Right lung (tissue), 10 donors: ENCODE measurements around the gene VWDE. TPM values are rescaled to one million over a fixed set of nuclear protein-coding genes. Genes with fewer than 3 reads are reported as not detected.
A peak's percentile ranks its signal among the peaks of the same experiment; 100 is the strongest.
"Not testable (repeated sequence)": the region's sequence is repeated elsewhere in the genome, so short reads cannot be mapped to it uniquely, and the experiment has no call there.

Source experiments
- DNase-seq, 2 donors: peaks; one replicate each; pipeline ENCODE4 v3.0.0-alpha.2; 2013
- long read RNA-seq, 8 donors: transcript quantifications; one replicate each; lab custom pipeline, GENCODE V29; 2026
- polyA plus RNA-seq, 5 donors: library from polyadenylated mRNA; unstranded; fragments of 120-200 nt; gene quantifications; one replicate each; pipeline versions ENCODE4 v1.2.1 to v1.2.3, GENCODE V29; 2013; ENCODE audit warnings: inconsistent platforms in 1 of 5, low replicate concordance in 1 of 5; ENCODE audit not compliant: insufficient read length in 5 of 5, insufficient read depth in 1 of 5

VWDE gene
- 1 to 10 TPM; 1.0 to 5.8 (median 4.4) TPM for polyA plus RNA-seq
- long read RNA-seq, donor 1, partial matches to known transcripts = 0 of 1 reads
- long read RNA-seq, donor 1, other reads (novel, unspliced or antisense) = 0 of 1 reads
- long read RNA-seq, donor 2 = 0 reads
- long read RNA-seq, donor 3 = 0 reads
- long read RNA-seq, donor 4 = 0 reads
- long read RNA-seq, donor 5, partial matches to known transcripts = 0 of 1 reads
- long read RNA-seq, donor 5, other reads (novel, unspliced or antisense) = 0 of 1 reads
- long read RNA-seq, donor 6 = 0 reads
- long read RNA-seq, donor 7 = 0 reads
- long read RNA-seq, donor 8 = 0 reads

GRCh38 chr7:12403287-12404181 lies at the start of gene VWDE:
VWDE (minus strand) TSS chr7:12403865; CDS start chr7:12403716, 149 bp downstream.
- DNase-seq = peak; percentile 29 to 31

- not testable (repeated sequence) for DNase-seq
Measured at GRCh38 chr7:12453136-12453535, 49.5 kb upstream of the VWDE start.

GRCh38 chr7:12450615-12451014 lies 47.0 kb upstream of the VWDE start:
- no peak for DNase-seq

- DNase-seq = no peak
Measured at GRCh38 chr7:12444785-12445184, 41.1 kb upstream of the VWDE start.

DNA sequence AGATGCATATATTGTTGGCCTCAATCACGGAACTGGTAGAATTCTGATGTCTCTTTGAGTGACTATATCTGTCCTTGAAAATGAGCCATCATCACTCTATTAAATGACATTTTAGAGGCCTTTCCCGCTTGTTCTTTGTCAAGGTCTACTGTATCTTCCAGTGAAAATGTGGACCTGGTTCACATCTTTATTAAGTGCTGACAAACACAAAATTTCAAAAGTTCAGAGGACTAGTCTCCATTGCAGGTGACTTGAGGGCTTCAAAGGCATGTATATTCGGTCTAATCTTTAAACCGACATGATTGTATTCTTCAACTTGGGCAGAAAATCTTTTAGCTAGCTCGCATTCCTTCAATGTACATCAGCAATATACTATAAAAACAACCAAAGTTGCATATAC lies 36.6 kb upstream of the VWDE start:
- DNase-seq = no peak

- peak in 1 of 2 donors; percentile 11 for DNase-seq
Measured at GRCh38 chr7:12436896-12437535, 33.4 kb upstream of the VWDE start.

DNA sequence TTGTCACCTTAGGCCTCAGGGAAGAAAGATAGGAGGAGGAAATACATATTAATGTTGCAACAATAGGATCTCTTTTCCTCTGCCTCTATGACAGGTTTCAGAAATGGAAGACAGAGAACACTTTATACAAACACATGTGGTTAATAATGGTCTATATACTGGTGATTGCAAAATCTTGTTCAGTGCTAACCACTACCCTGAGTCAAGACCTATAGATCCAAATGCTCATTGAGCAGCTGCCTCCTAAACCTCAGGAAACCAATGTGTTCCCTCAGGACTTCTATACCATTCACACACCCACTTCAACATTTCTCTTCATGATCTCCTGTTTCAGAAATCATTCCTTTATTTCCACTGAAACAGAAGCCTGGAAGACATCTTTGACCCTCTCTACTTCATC lies 32.5 kb upstream of the VWDE start:
- no peak for DNase-seq

- DNase-seq = no peak
Measured at GRCh38 chr7:12434012-12434642, 30.5 kb upstream of the VWDE start.

- DNase-seq = no peak
Measured at GRCh38 chr7:12431886-12432556, 28.4 kb upstream of the VWDE start.

GRCh38 chr7:12425311-12425710 lies 21.6 kb upstream of the VWDE start:
- no peak for DNase-seq

DNA sequence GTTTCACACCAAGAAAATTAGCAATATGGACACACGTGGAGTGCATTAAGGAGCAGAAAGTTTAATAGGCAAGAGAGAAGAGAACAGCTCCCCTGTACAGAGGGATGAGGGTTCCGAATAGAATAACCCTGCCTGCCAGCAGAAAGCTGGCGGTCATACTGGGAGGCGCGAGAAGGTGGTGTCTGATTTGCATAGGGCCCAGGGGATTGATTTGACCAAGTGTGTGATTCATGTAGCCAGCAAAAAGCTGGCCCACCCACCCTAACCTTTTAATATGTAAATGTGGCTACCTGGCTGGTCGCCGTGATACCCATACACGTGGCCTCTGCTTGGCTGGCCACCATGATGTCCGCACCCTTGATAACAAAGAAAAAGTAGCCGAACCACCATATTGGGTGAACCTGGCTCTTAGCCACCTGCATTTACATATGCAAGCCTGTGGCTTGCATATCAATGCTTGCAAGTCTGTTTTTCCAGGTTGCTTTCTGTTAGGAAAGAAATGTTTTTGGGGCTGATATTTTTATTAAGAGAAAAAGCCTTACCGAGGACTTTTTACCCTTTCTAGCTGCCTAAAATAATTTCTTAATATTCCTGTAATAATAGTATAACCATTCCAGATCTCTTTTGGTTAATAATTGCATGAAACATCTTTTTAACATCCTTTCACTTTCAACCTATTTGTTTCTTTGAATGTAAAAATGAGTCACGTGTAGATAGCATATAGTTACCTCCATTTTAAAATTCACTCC lies 20.5 kb upstream of the VWDE start:
- no peak for DNase-seq

DNA sequence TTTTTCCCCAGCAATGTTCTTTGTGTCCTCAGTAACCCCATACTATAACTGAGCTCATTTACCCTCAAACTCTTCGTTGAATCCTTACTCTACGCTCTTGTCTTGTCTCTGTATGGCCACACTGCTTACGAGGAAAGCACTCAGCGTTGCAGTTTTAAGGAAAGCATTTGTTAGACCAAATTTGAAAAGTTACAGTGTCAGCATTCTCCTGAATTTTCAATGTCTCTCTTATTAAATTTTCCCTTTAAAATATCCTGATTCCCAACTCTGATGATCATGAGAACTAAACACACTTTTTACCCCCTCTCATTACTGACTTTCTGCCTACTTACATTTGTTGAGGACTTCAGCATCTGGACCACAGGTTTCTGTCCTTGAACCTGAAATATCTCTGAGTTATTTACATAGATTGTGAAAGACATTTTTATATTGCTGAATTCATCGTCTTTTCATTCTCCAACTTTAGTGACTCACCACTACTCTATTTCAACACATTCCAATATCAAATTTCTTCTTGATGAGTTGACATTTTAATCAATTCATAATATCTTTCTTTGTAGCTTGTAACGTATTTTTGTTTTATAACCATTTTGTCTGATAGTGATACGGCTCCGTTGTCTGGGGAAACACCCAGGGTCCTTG lies 19.8 kb upstream of the VWDE start:
- DNase-seq = no peak

GRCh38 chr7:12422554-12423320 lies 19.1 kb upstream of the VWDE start:
- no peak for DNase-seq

- no peak for DNase-seq
Measured at GRCh38 chr7:12418452-12418851, 14.8 kb upstream of the VWDE start.

DNA sequence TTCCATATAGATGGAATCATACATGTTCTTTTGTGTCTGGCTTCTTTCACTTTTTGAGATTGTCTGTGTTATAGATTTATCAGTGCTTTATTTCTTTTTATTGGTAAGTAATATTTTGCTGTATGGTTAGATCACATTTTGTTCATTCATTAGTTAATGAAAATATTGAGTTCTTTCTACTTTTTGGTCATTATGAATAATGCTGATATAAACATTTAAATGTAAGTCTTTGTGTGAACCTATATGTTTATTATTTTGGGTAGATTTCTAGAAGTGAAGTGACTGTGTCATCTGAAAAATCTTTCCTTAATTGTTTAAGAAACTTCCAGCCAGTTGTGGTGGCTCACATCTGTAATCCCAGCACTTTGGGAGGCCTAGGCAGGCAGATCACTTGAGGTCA lies 11.4 kb upstream of the VWDE start:
- no peak for DNase-seq

- no peak for DNase-seq
Measured at GRCh38 chr7:12412407-12412806, 8.7 kb upstream of the VWDE start.

GRCh38 chr7:12410523-12410922 lies 6.9 kb upstream of the VWDE start:
- DNase-seq = no peak

DNA sequence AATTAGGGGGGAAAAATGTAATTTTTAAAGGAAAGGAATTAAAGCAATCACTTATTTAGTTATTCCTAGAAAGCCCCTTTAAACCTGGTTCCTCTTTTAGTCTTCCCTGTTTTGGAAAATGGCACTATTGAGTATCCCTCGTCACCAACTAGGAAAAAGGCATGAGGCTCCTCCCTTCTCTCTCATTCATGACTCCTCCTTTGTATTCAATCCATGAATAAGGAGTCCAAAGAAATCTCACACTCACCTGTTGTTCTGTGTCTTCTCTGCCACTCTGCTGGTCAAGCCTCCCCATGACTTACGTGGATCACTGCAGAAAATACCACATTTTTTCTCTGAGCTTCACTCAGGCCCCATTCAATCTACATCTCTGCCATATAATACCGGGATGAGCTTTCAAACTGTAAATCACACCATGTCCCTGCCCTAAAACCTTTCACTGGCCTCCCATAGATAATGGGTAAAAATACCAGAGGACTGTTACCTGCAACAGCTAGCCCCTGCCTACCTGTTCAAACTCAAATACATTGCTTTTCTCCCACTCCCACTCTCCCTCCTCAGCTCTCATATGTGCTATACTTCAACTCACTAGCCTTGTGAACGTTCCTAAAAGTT lies 5.5 kb upstream of the VWDE start:
- DNase-seq = no peak

GRCh38 chr7:12407652-12408051 lies 4.0 kb upstream of the VWDE start:
- not testable (repeated sequence) for DNase-seq
